Measurements from ENCODE around the gene MYO1D.

The MYO1D gene

GRCh38 chr17:32444301-32445073, 432.4 kb downstream of the MYO1D start, which contains the start of gene PSMD11:
Gene PSMD11, plus strand, starts transcription at chr17:32444510. Its CDS starts 14 bp downstream, at chr17:32444524.
- in situ Hi-C loops (cut with MboI; ENCODE audit: low sequenced_read_pairs), result no loop called here

- in situ Hi-C loops (cut with MboI; ENCODE audit: low sequenced_read_pairs), result no loop called here
Measured at GRCh38 chr17:32443827-32444300, 433.1 kb downstream of the MYO1D start.

All from hTERT RPE-1 (cell line).